ENCODE measurements around the gene PAM.

PAM gene

GRCh38 chr5:102893942-102894341 is 138.8 kb downstream of the PAM start:
- H3K9me3 ChIP-seq (ENCODE audit: control insufficient read depth, low read length), result no peaks in the 10 kb centered on the region
- peaks cover 26% of the 10 kb centered on the region for H3K79me1 ChIP-seq (replicated peaks; ENCODE audit: low read length, poor library complexity, severe bottlenecking)
- WGBS, result 97% methylated on average over 2 of the region's 3 CpGs
- H4K91ac ChIP-seq (ENCODE audit: low read length), result no peak overlapping the region
- DNase-seq, result no peak
- H4K8ac ChIP-seq (ENCODE audit: low read length), result no peak overlapping the region
- no peak overlapping the region for H3K27ac ChIP-seq (ENCODE audit: low read length, poor library complexity, severe bottlenecking)
- H3K27me3 ChIP-seq (ENCODE audit: control insufficient read depth in 1 of 2, insufficient read depth in 1 of 2, low read length in 2 of 2), result no peaks in the 10 kb centered on the region
- no peak overlapping the region for H2BK15ac ChIP-seq (ENCODE audit: low read depth, poor library complexity, severe bottlenecking)
- H3K4me1 ChIP-seq (ENCODE audit: control insufficient read depth, insufficient read depth, low read depth, low read length), result peaks cover 1% of the 10 kb centered on the region
- no peak overlapping the region for H2BK5ac ChIP-seq (ENCODE audit: low read depth, low read length, poor library complexity, severe bottlenecking)
- H3K18ac ChIP-seq (ENCODE audit: low read depth in 1 of 2, low read length in 2 of 2), result no peak overlapping the region
- no peak overlapping the region for H3K14ac ChIP-seq (ENCODE audit: low read length in 2 of 2)
- H2BK120ac ChIP-seq (ENCODE audit: low read depth, low read length), result no peak overlapping the region
- H2AFZ ChIP-seq (ENCODE audit: low read depth, low read length), result no peak overlapping the region
- no peak overlapping the region for H2AK5ac ChIP-seq (ENCODE audit: low read length, severe bottlenecking)
- peaks cover 0 to 13% of the 10 kb centered on the region in 2 experiments for H3K36me3 ChIP-seq (ENCODE audit: control insufficient read depth in 1 of 2, insufficient read depth in 2 of 2, low read depth in 1 of 2, low read length in 2 of 2)
- no peak overlapping the region for H3K9ac ChIP-seq (ENCODE audit: low read length)
- H3K4me3 ChIP-seq (ENCODE audit: insufficient read depth in 1 of 2, low read depth in 1 of 2, low read length in 2 of 2), result no peak overlapping the region
- H2BK12ac ChIP-seq (ENCODE audit: low read length in 2 of 2), result no peak overlapping the region
- H3K4me2 ChIP-seq (ENCODE audit: low read length, poor library complexity, severe bottlenecking), result no peak overlapping the region
- H3K4ac ChIP-seq (ENCODE audit: low read depth in 1 of 2, low read length in 2 of 2), result no peak overlapping the region
- no peak overlapping the region for H3K23ac ChIP-seq (ENCODE audit: low read length in 2 of 2)

GRCh38 chr5:102895234-102895633 is 140.1 kb downstream of the PAM start:
- H2BK15ac ChIP-seq (ENCODE audit: low read depth, poor library complexity, severe bottlenecking), result no peak overlapping the region
- no peak overlapping the region for H3K4me3 ChIP-seq (ENCODE audit: insufficient read depth in 1 of 2, low read depth in 1 of 2, low read length in 2 of 2)
- H3K23ac ChIP-seq (ENCODE audit: low read length in 2 of 2), result no peak overlapping the region
- H4K8ac ChIP-seq (ENCODE audit: low read length), result no peak overlapping the region
- no peak overlapping the region for H3K27ac ChIP-seq (ENCODE audit: low read length, poor library complexity, severe bottlenecking)
- peaks cover 0 to 13% of the 10 kb centered on the region in 2 experiments for H3K36me3 ChIP-seq (ENCODE audit: control insufficient read depth in 1 of 2, insufficient read depth in 2 of 2, low read depth in 1 of 2, low read length in 2 of 2)
- no peak overlapping the region for H2BK5ac ChIP-seq (ENCODE audit: low read depth, low read length, poor library complexity, severe bottlenecking)
- no peaks in the 10 kb centered on the region for H3K4me1 ChIP-seq (ENCODE audit: control insufficient read depth, insufficient read depth, low read depth, low read length)
- peaks cover 21% of the 10 kb centered on the region for H3K79me1 ChIP-seq (replicated peaks; ENCODE audit: low read length, poor library complexity, severe bottlenecking)
- no peaks in the 10 kb centered on the region for H3K9me3 ChIP-seq (ENCODE audit: control insufficient read depth, low read length)
- H3K4ac ChIP-seq (ENCODE audit: low read depth in 1 of 2, low read length in 2 of 2), result no peak overlapping the region
- no peak overlapping the region for H3K18ac ChIP-seq (ENCODE audit: low read depth in 1 of 2, low read length in 2 of 2)
- H2BK120ac ChIP-seq (ENCODE audit: low read depth, low read length), result no peak overlapping the region
- H3K9ac ChIP-seq (ENCODE audit: low read length), result no peak overlapping the region
- no peak overlapping the region for H2AK5ac ChIP-seq (ENCODE audit: low read length, severe bottlenecking)
- H2AFZ ChIP-seq (ENCODE audit: low read depth, low read length), result no peak overlapping the region
- no peak overlapping the region for H3K14ac ChIP-seq (ENCODE audit: low read length in 2 of 2)
- H3K27me3 ChIP-seq (ENCODE audit: control insufficient read depth in 1 of 2, insufficient read depth in 1 of 2, low read length in 2 of 2), result no peaks in the 10 kb centered on the region
- H2BK12ac ChIP-seq (ENCODE audit: low read length in 2 of 2), result no peak overlapping the region
- H3K4me2 ChIP-seq (ENCODE audit: low read length, poor library complexity, severe bottlenecking), result no peak overlapping the region
- H4K91ac ChIP-seq (ENCODE audit: low read length), result no peak overlapping the region
- no peak for DNase-seq

- peaks cover 0 to 13% of the 10 kb centered on the region in 2 experiments for H3K36me3 ChIP-seq (ENCODE audit: control insufficient read depth in 1 of 2, insufficient read depth in 2 of 2, low read depth in 1 of 2, low read length in 2 of 2)
- H4K91ac ChIP-seq (ENCODE audit: low read length), result no peak overlapping the region
- no peaks in the 10 kb centered on the region for H3K9me3 ChIP-seq (ENCODE audit: control insufficient read depth, low read length)
- H3K4me1 ChIP-seq (ENCODE audit: control insufficient read depth, insufficient read depth, low read depth, low read length), result no peaks in the 10 kb centered on the region
- H3K9ac ChIP-seq (ENCODE audit: low read length), result no peak overlapping the region
- H3K27ac ChIP-seq (ENCODE audit: low read length, poor library complexity, severe bottlenecking), result no peak overlapping the region
- no peak overlapping the region for H3K23ac ChIP-seq (ENCODE audit: low read length in 2 of 2)
- H3K18ac ChIP-seq (ENCODE audit: low read depth in 1 of 2, low read length in 2 of 2), result no peak overlapping the region
- H3K14ac ChIP-seq (ENCODE audit: low read length in 2 of 2), result no peak overlapping the region
- H2BK5ac ChIP-seq (ENCODE audit: low read depth, low read length, poor library complexity, severe bottlenecking), result no peak overlapping the region
- no peak overlapping the region for H3K4ac ChIP-seq (ENCODE audit: low read depth in 1 of 2, low read length in 2 of 2)
- DNase-seq, result no peak
- H2BK15ac ChIP-seq (ENCODE audit: low read depth, poor library complexity, severe bottlenecking), result no peak overlapping the region
- no peak overlapping the region for H3K4me3 ChIP-seq (ENCODE audit: insufficient read depth in 1 of 2, low read depth in 1 of 2, low read length in 2 of 2)
- H2AFZ ChIP-seq (ENCODE audit: low read depth, low read length), result no peak overlapping the region
- H3K4me2 ChIP-seq (ENCODE audit: low read length, poor library complexity, severe bottlenecking), result no peak overlapping the region
- no peaks in the 10 kb centered on the region for H3K27me3 ChIP-seq (ENCODE audit: control insufficient read depth in 1 of 2, insufficient read depth in 1 of 2, low read length in 2 of 2)
- no peak overlapping the region for H2BK120ac ChIP-seq (ENCODE audit: low read depth, low read length)
- peaks cover 21% of the 10 kb centered on the region for H3K79me1 ChIP-seq (replicated peaks; ENCODE audit: low read length, poor library complexity, severe bottlenecking)
- WGBS, result 97% methylated on average over 4 of the region's 6 CpGs
- no peak overlapping the region for H2BK12ac ChIP-seq (ENCODE audit: low read length in 2 of 2)
- H2AK5ac ChIP-seq (ENCODE audit: low read length, severe bottlenecking), result no peak overlapping the region
- no peak overlapping the region for H4K8ac ChIP-seq (ENCODE audit: low read length)
Observed at GRCh38 chr5:102895976-102896375, 140.9 kb downstream of the PAM start.

- H2BK12ac ChIP-seq (ENCODE audit: low read length in 2 of 2), result no peak overlapping the region
- no peak overlapping the region for H3K27ac ChIP-seq (ENCODE audit: low read length, poor library complexity, severe bottlenecking)
- H2BK5ac ChIP-seq (ENCODE audit: low read depth, low read length, poor library complexity, severe bottlenecking), result no peak overlapping the region
- no peak overlapping the region for H3K4me3 ChIP-seq (ENCODE audit: insufficient read depth in 1 of 2, low read depth in 1 of 2, low read length in 2 of 2)
- no peak overlapping the region for H3K9ac ChIP-seq (ENCODE audit: low read length)
- no peak overlapping the region for H3K4me2 ChIP-seq (ENCODE audit: low read length, poor library complexity, severe bottlenecking)
- H2BK120ac ChIP-seq (ENCODE audit: low read depth, low read length), result no peak overlapping the region
- peaks cover 0 to 39% of the 10 kb centered on the region in 2 experiments for H3K36me3 ChIP-seq (ENCODE audit: control insufficient read depth in 1 of 2, insufficient read depth in 2 of 2, low read depth in 1 of 2, low read length in 2 of 2)
- no peak overlapping the region for H3K4ac ChIP-seq (ENCODE audit: low read depth in 1 of 2, low read length in 2 of 2)
- H3K79me1 ChIP-seq (replicated peaks; ENCODE audit: low read length, poor library complexity, severe bottlenecking), result peaks cover 14% of the 10 kb centered on the region
- H3K14ac ChIP-seq (ENCODE audit: low read length in 2 of 2), result no peak overlapping the region
- H2BK15ac ChIP-seq (ENCODE audit: low read depth, poor library complexity, severe bottlenecking), result no peak overlapping the region
- no peaks in the 10 kb centered on the region for H3K27me3 ChIP-seq (ENCODE audit: control insufficient read depth in 1 of 2, insufficient read depth in 1 of 2, low read length in 2 of 2)
- H2AK5ac ChIP-seq (ENCODE audit: low read length, severe bottlenecking), result no peak overlapping the region
- no peaks in the 10 kb centered on the region for H3K4me1 ChIP-seq (ENCODE audit: control insufficient read depth, insufficient read depth, low read depth, low read length)
- WGBS, result 100% methylated on average over 2 of the region's 3 CpGs
- no peaks in the 10 kb centered on the region for H3K9me3 ChIP-seq (ENCODE audit: control insufficient read depth, low read length)
- H3K23ac ChIP-seq (ENCODE audit: low read length in 2 of 2), result no peak overlapping the region
- no peak overlapping the region for H4K91ac ChIP-seq (ENCODE audit: low read length)
- DNase-seq, result no peak
- H4K8ac ChIP-seq (ENCODE audit: low read length), result no peak overlapping the region
- H3K18ac ChIP-seq (ENCODE audit: low read depth in 1 of 2, low read length in 2 of 2), result no peak overlapping the region
- no peak overlapping the region for H2AFZ ChIP-seq (ENCODE audit: low read depth, low read length)
Observed at GRCh38 chr5:102901424-102902134, 146.5 kb downstream of the PAM start.
